ENCODE results near the gene INPP5D. TPM values are rescaled to one million over a fixed set of nuclear protein-coding genes. Genes with fewer than 3 reads are reported as not detected.

INPP5D gene
- polyA plus RNA-seq, 1 donor (not counting 4 experiments of a cell fraction or from before 2014, with no cell fraction given) = 7.5 TPM

GRCh38 chr2:233219848-233220247 lies 159.7 kb downstream of the INPP5D start:
- Histone ChIP-seq H3K79me2 (ENCODE audit: control insufficient read depth, insufficient read depth, low read length) (no peaks in the 10 kb centered on the region), H3K4me2 (ENCODE audit: control insufficient read depth, extremely low read depth, insufficient read depth, low read depth, low read length) (no peak overlapping the region), H3K4me1 (ENCODE audit: control insufficient read depth, extremely low read depth, insufficient read depth, low read length) (no peaks in the 10 kb centered on the region), H3K27ac (ENCODE audit: control insufficient read depth, insufficient read depth, low read length) (no peak overlapping the region), H3K9me1 (ENCODE audit: control insufficient read depth, extremely low read depth, insufficient read depth, low read length) (no peaks in the 10 kb centered on the region), H3K36me3 (ENCODE audit: control insufficient read depth in 2 of 2, extremely low read depth in 1 of 2, insufficient read depth in 2 of 2, low read length in 2 of 2) (no peaks in the 10 kb centered on the region), H3K9ac (ENCODE audit: control insufficient read depth, extremely low read depth, insufficient read depth, low read length) (no peak overlapping the region), H3K27me3 (ENCODE audit: control insufficient read depth, extremely low read depth, insufficient read depth, low read length) (no peaks in the 10 kb centered on the region), H3K9me3 (ENCODE audit: control insufficient read depth, low read depth, low read length) (no peaks in the 10 kb centered on the region), H2AFZ (ENCODE audit: control insufficient read depth, low read length) (no peak overlapping the region), H3K4me3 (ENCODE audit: control insufficient read depth in 2 of 3, extremely low read depth in 1 of 3, insufficient read depth in 2 of 3, low read depth in 1 of 3, low read length in 3 of 3) (no peak overlapping the region), H4K20me1 (ENCODE audit: control insufficient read depth, extremely low read depth, insufficient read depth, low read length) (no peaks in the 10 kb centered on the region)
- TF ChIP-seq EZH2 (IDR thresholded peaks at IDR 0.05; ENCODE audit: low read length) (no peak), CTCF (optimal IDR thresholded peaks at IDR 0.05 in 1 of 3, IDR thresholded peaks at IDR 0.05 in 1 of 3, conservative IDR thresholded peaks at IDR 0.05 in 1 of 3; ENCODE audit: extremely low read depth in 1 of 3, insufficient read depth in 2 of 3, low read length in 3 of 3) (no peak)
- no peak for FAIRE-seq
- DNase-seq (ENCODE audit: low read depth, low spot score) = no peak
- dilution Hi-C loops (cut with MboI; ENCODE audit: extremely low pct_ligation_motif_present, low sequenced_read_pairs) = no loop called here

- no peak for TF ChIP-seq EZH2 (IDR thresholded peaks at IDR 0.05; ENCODE audit: low read length)
- TF ChIP-seq CTCF (optimal IDR thresholded peaks at IDR 0.05 in 1 of 3, IDR thresholded peaks at IDR 0.05 in 1 of 3, conservative IDR thresholded peaks at IDR 0.05 in 1 of 3; ENCODE audit: extremely low read depth in 1 of 3, insufficient read depth in 2 of 3, low read length in 3 of 3) = no peak
- no peaks in the 10 kb centered on the region for H4K20me1 ChIP-seq (ENCODE audit: control insufficient read depth, extremely low read depth, insufficient read depth, low read length)
- H3K79me2 ChIP-seq (ENCODE audit: control insufficient read depth, insufficient read depth, low read length) = no peaks in the 10 kb centered on the region
- DNase-seq (ENCODE audit: low read depth, low spot score) (no peak), FAIRE-seq (no peak)
- dilution Hi-C loops (cut with MboI; ENCODE audit: extremely low pct_ligation_motif_present, low sequenced_read_pairs) = no loop called here
- H3K4me2 ChIP-seq (ENCODE audit: control insufficient read depth, extremely low read depth, insufficient read depth, low read depth, low read length) = no peak overlapping the region
- no peaks in the 10 kb centered on the region for H3K9me3 ChIP-seq (ENCODE audit: control insufficient read depth, low read depth, low read length)
- no peak overlapping the region for H3K9ac ChIP-seq (ENCODE audit: control insufficient read depth, extremely low read depth, insufficient read depth, low read length)
- no peak overlapping the region for H2AFZ ChIP-seq (ENCODE audit: control insufficient read depth, low read length)
- no peak overlapping the region for H3K27ac ChIP-seq (ENCODE audit: control insufficient read depth, insufficient read depth, low read length)
- no peak overlapping the region for H3K4me3 ChIP-seq (ENCODE audit: control insufficient read depth in 2 of 3, extremely low read depth in 1 of 3, insufficient read depth in 2 of 3, low read depth in 1 of 3, low read length in 3 of 3)
- H3K4me1 ChIP-seq (ENCODE audit: control insufficient read depth, extremely low read depth, insufficient read depth, low read length) = no peaks in the 10 kb centered on the region
- no peaks in the 10 kb centered on the region for H3K36me3 ChIP-seq (ENCODE audit: control insufficient read depth in 2 of 2, extremely low read depth in 1 of 2, insufficient read depth in 2 of 2, low read length in 2 of 2)
- peaks cover 3% of the 10 kb centered on the region for H3K27me3 ChIP-seq (ENCODE audit: control insufficient read depth, extremely low read depth, insufficient read depth, low read length)
- H3K9me1 ChIP-seq (ENCODE audit: control insufficient read depth, extremely low read depth, insufficient read depth, low read length) = no peaks in the 10 kb centered on the region
These were observed 161.4 kb downstream of the INPP5D start for GRCh38 chr2:233221378-233222063.
